GM23338 (cell line): ENCODE data around the gene CCN6. TPM values are rescaled to one million over a fixed set of nuclear protein-coding genes. Genes with fewer than 3 reads are reported as not detected.

Experiments used
- ATAC-seq: fragments of 200-7000 bp; cut with Tn5 transposase; 3 replicates; pipeline ENCODE4 v1.9.1; 2020
- DNase-seq: peaks from one replicate; pipeline ENCODE4 v3.0.0-alpha.2; 2015; ENCODE audit warnings: low spot score
- H2AFZ ChIP-seq: fragments of 200-600 bp; sonication (generic); 2 replicates; pipeline ENCODE4 v1.8.0; 2016; ENCODE audit warnings: antibody characterized with exemption, mild to moderate bottlenecking, moderate library complexity
- H3F3A ChIP-seq: fragments of 200-600 bp; sonication (generic); replicated peaks from 2 replicates; pipeline ENCODE4 v1.8.0; 2017; ENCODE audit warnings: antibody characterized with exemption, mixed run types, low read depth
- H3K27ac ChIP-seq: fragments of 200-600 bp; sonication (generic); 2 replicates; pipeline ENCODE4 v1.6.1; 2016; ENCODE audit warnings: low read depth
- H3K27me3 ChIP-seq: fragments of 200-600 bp; sonication (generic); 2 replicates; pipeline ENCODE4 v1.8.0; 2016; ENCODE audit warnings: mild to moderate bottlenecking, mixed run types, moderate library complexity; ENCODE audit not compliant: insufficient read depth
- H3K36me3 ChIP-seq: fragments of 200-600 bp; sonication (generic); 2 replicates; pipeline ENCODE4 v1.8.0; 2016; ENCODE audit warnings: mild to moderate bottlenecking; ENCODE audit not compliant: insufficient read depth
- H3K4me1 ChIP-seq: fragments of 200-600 bp; sonication (generic); 2 replicates; pipeline ENCODE4 v1.8.0; 2016; ENCODE audit warnings: mild to moderate bottlenecking, moderate library complexity; ENCODE audit not compliant: insufficient read depth
- H3K4me2 ChIP-seq: fragments of 200-600 bp; sonication (generic); 2 replicates; pipeline ENCODE4 v1.7.1; 2017; ENCODE audit warnings: mixed run types
- H3K4me3 ChIP-seq: fragments of 200-600 bp; sonication (generic); 2 replicates; pipeline ENCODE4 v1.6.1; 2016; ENCODE audit warnings: mixed run types
- H3K79me2 ChIP-seq: fragments of 200-600 bp; sonication (generic); replicated peaks from 2 replicates; pipeline ENCODE4 v1.8.0; 2017; ENCODE audit warnings: mild to moderate bottlenecking; ENCODE audit not compliant: insufficient read depth
- H3K9me2 ChIP-seq: fragments of 200-600 bp; sonication (generic); 2 replicates; pipeline ENCODE4 v1.8.0; 2017; ENCODE audit not compliant: insufficient read depth
- H4K20me1 ChIP-seq: fragments of 200-600 bp; sonication (generic); replicated peaks from 2 replicates; pipeline ENCODE4 v1.8.0; 2017; ENCODE audit warnings: mild to moderate bottlenecking; ENCODE audit not compliant: insufficient read depth
- H3K27ac Mint-ChIP-seq: 2 replicates; pipeline ENCODE4 v1.8.0; 2020; ENCODE audit warnings: inconsistent platforms, mild to moderate bottlenecking, moderate library complexity, mixed read lengths
- H3K27me3 Mint-ChIP-seq: 3 replicates; pipeline ENCODE4 v1.8.0; 2022; ENCODE audit warnings: low read depth, mild to moderate bottlenecking, moderate library complexity, mixed read lengths, inconsistent platforms; ENCODE audit not compliant: insufficient read depth, poor library complexity
- H3K36me3 Mint-ChIP-seq: 3 replicates; pipeline ENCODE4 v1.8.0; 2021; ENCODE audit warnings: low read depth, mild to moderate bottlenecking, inconsistent platforms, moderate library complexity, mixed read lengths
- H3K4me1 Mint-ChIP-seq: 3 replicates; pipeline ENCODE4 v1.8.0; 2020; ENCODE audit warnings: mild to moderate bottlenecking, inconsistent platforms, mixed read lengths
- H3K4me3 Mint-ChIP-seq: 3 replicates; pipeline ENCODE4 v1.8.0; 2021; ENCODE audit warnings: moderate library complexity, mild to moderate bottlenecking, inconsistent platforms, mixed read lengths
- H3K9me3 Mint-ChIP-seq: 3 replicates; pipeline ENCODE4 v1.8.0; 2020; ENCODE audit warnings: moderate library complexity, mild to moderate bottlenecking, inconsistent platforms, mixed read lengths
- CREB1 ChIP-seq: fragments of 250-450 bp; sonication (Bioruptor Pico); IDR thresholded peaks from 2 replicates; pipeline ENCODE4 v1.5.0; 2020; ENCODE audit warnings: low read depth, mild to moderate bottlenecking, moderate library complexity
- EZH2 ChIP-seq: fragments of 200-600 bp; sonication (generic); IDR thresholded peaks from one replicate; pipeline ENCODE4 v1.8.0; 2017; ENCODE audit warnings: antibody characterized with exemption, mild to moderate bottlenecking, low read depth; ENCODE audit not compliant: unreplicated experiment
- EZH2phosphoT487 ChIP-seq: fragments of 200-600 bp; sonication (generic); IDR thresholded peaks from one replicate; pipeline ENCODE4 v1.8.1; 2018; ENCODE audit warnings: antibody characterized with exemption; ENCODE audit not compliant: unreplicated experiment
- JUNB ChIP-seq: IDR thresholded peaks from one replicate; pipeline ENCODE4 v1.6.1; 2016; ENCODE audit warnings: antibody characterized with exemption; ENCODE audit not compliant: unreplicated experiment
- NANOG ChIP-seq: IDR thresholded peaks from 2 replicates; pipeline ENCODE4 v1.6.1; 2016; ENCODE audit warnings: antibody characterized with exemption, borderline replicate concordance
- POLR2AphosphoS5 ChIP-seq: IDR thresholded peaks from 2 replicates; pipeline ENCODE4 v1.6.1; 2016; ENCODE audit warnings: antibody characterized with exemption, low read depth
- STAT1 ChIP-seq: IDR thresholded peaks from one replicate; pipeline ENCODE4 v1.6.1; 2016; ENCODE audit warnings: antibody characterized with exemption; ENCODE audit not compliant: unreplicated experiment
- ZNF114 ChIP-seq: fragments of 250-450 bp; sonication (Bioruptor Pico); IDR thresholded peaks from 2 replicates; pipeline ENCODE4 v1.5.0; 2020; ENCODE audit warnings: mild to moderate bottlenecking, moderate library complexity
- ZNF331 ChIP-seq: fragments of 250-450 bp; sonication (Bioruptor Pico); IDR thresholded peaks from 2 replicates; pipeline ENCODE4 v1.5.0; 2020; ENCODE audit warnings: low read depth, mild to moderate bottlenecking, moderate library complexity
- ZNF462 ChIP-seq: fragments of 250-450 bp; sonication (Bioruptor Pico); IDR thresholded peaks from 2 replicates; pipeline ENCODE4 v1.5.0; 2020; ENCODE audit warnings: mild to moderate bottlenecking, moderate library complexity
- polyA plus RNA-seq: library from polyadenylated mRNA; unstranded; fragments of >200 nt; fragmentation: Nextera tagmentation; extraction: Ambion mirVana; gene quantifications from 2 replicates; pipeline ENCODE4 v1.2.1, GENCODE V29; 2016
- total RNA-seq: library from RNA; depleted of rRNA; stranded (reverse); fragments of >200 nt; shearing (Covaris generic); gene quantifications from 2 replicates; pipeline ENCODE4 v1.2.3, GENCODE V29; 2014
- TF ChIP-seq, protein P1 (sequence below): IDR thresholded peaks from one replicate; pipeline ENCODE4 v1.6.1; 2018; ENCODE audit warnings: antibody characterized with exemption; ENCODE audit not compliant: unreplicated experiment
- TF ChIP-seq, protein P2 (sequence below), 2 experiments: fragments of 200-600 bp in 1 of 2; sonication (generic) in 1 of 2; conservative IDR thresholded peaks; 2 replicates each; pipeline versions ENCODE4 v1.5.1 to v1.6.1; 2016 to 2017; ENCODE audit warnings: antibody characterized with exemption in 2 of 2, low read depth in 2 of 2, mild to moderate bottlenecking in 2 of 2, moderate library complexity in 1 of 2
- TF ChIP-seq, protein P3 (sequence below): IDR thresholded peaks from 2 replicates; pipeline ENCODE4 v1.6.1; 2016; ENCODE audit warnings: antibody characterized with exemption

The CCN6 gene
- total and polyA plus RNA-seq, 2 experiments from 2014 or later: 0.65 TPM; not detected in 1

DNA sequence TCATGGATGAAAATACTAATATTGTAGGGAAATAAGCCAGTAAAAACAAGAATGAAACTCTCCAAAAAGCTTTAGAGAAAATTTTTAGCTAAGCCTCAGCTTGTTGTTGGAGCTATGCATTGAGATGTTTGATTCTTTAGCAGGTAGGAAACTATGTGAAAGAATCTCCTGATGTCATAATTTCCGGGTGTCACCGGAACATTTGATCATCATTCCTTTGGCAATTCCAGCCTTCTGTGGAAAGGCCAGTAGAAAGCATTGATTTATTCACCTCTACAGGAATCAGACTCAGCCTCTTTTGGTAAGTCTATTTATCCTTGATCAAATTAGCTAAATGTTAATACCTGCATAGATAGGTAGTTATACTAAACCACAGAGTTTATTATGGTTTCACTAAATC, 43.0 kb downstream of the CCN6 start:
- H3K27ac ChIP-seq: no peak overlapping the region
- H3K9me3 Mint-ChIP-seq: no peaks in the 10 kb centered on the region
- no peak overlapping the region for H3K4me2 ChIP-seq
- H2AFZ ChIP-seq: no peak overlapping the region
- peaks cover 30% of the 10 kb centered on the region for H3K4me1 ChIP-seq
- H3K27me3 Mint-ChIP-seq: no peaks in the 10 kb centered on the region
- H3K79me2 ChIP-seq: no peaks in the 10 kb centered on the region
- peaks cover 50% of the 10 kb centered on the region for H3K4me1 Mint-ChIP-seq
- H3K27me3 ChIP-seq: no peaks in the 10 kb centered on the region
- DNase-seq (no peak), ATAC-seq (no peak)
- H3K27ac Mint-ChIP-seq: no peak overlapping the region; the same call in 1 of the 2 replicates
- no peaks in the 10 kb centered on the region for H3K9me2 ChIP-seq
- H3K4me3 Mint-ChIP-seq: no peak overlapping the region
- TF ChIP-seq, protein P1, sequence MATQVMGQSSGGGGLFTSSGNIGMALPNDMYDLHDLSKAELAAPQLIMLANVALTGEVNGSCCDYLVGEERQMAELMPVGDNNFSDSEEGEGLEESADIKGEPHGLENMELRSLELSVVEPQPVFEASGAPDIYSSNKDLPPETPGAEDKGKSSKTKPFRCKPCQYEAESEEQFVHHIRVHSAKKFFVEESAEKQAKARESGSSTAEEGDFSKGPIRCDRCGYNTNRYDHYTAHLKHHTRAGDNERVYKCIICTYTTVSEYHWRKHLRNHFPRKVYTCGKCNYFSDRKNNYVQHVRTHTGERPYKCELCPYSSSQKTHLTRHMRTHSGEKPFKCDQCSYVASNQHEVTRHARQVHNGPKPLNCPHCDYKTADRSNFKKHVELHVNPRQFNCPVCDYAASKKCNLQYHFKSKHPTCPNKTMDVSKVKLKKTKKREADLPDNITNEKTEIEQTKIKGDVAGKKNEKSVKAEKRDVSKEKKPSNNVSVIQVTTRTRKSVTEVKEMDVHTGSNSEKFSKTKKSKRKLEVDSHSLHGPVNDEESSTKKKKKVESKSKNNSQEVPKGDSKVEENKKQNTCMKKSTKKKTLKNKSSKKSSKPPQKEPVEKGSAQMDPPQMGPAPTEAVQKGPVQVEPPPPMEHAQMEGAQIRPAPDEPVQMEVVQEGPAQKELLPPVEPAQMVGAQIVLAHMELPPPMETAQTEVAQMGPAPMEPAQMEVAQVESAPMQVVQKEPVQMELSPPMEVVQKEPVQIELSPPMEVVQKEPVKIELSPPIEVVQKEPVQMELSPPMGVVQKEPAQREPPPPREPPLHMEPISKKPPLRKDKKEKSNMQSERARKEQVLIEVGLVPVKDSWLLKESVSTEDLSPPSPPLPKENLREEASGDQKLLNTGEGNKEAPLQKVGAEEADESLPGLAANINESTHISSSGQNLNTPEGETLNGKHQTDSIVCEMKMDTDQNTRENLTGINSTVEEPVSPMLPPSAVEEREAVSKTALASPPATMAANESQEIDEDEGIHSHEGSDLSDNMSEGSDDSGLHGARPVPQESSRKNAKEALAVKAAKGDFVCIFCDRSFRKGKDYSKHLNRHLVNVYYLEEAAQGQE: no peak
- TF ChIP-seq ZNF462 (CRISPR knock-in tag) (no peak), ZNF331 (no peak), JUNB (no peak), EZH2phosphoT487 (no peak), EZH2 (no peak), CREB1 (CRISPR knock-in tag) (no peak), POLR2AphosphoS5 (no peak), NANOG (no peak), ZNF114 (CRISPR knock-in tag) (no peak), STAT1 (no peak)
- TF ChIP-seq, protein P2, sequence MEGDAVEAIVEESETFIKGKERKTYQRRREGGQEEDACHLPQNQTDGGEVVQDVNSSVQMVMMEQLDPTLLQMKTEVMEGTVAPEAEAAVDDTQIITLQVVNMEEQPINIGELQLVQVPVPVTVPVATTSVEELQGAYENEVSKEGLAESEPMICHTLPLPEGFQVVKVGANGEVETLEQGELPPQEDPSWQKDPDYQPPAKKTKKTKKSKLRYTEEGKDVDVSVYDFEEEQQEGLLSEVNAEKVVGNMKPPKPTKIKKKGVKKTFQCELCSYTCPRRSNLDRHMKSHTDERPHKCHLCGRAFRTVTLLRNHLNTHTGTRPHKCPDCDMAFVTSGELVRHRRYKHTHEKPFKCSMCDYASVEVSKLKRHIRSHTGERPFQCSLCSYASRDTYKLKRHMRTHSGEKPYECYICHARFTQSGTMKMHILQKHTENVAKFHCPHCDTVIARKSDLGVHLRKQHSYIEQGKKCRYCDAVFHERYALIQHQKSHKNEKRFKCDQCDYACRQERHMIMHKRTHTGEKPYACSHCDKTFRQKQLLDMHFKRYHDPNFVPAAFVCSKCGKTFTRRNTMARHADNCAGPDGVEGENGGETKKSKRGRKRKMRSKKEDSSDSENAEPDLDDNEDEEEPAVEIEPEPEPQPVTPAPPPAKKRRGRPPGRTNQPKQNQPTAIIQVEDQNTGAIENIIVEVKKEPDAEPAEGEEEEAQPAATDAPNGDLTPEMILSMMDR (conservative IDR thresholded peaks at IDR 0.05; ENCODE audit: low read depth in 2 of 2): no peak
- TF ChIP-seq, protein P3, sequence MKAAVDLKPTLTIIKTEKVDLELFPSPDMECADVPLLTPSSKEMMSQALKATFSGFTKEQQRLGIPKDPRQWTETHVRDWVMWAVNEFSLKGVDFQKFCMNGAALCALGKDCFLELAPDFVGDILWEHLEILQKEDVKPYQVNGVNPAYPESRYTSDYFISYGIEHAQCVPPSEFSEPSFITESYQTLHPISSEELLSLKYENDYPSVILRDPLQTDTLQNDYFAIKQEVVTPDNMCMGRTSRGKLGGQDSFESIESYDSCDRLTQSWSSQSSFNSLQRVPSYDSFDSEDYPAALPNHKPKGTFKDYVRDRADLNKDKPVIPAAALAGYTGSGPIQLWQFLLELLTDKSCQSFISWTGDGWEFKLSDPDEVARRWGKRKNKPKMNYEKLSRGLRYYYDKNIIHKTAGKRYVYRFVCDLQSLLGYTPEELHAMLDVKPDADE: no peak
- H3F3A ChIP-seq: no peaks in the 10 kb centered on the region
- H4K20me1 ChIP-seq: no peaks in the 10 kb centered on the region
- H3K36me3 ChIP-seq: no peaks in the 10 kb centered on the region
- H3K36me3 Mint-ChIP-seq: no peaks in the 10 kb centered on the region
- no peak overlapping the region for H3K4me3 ChIP-seq
